HG03469 (cell line): ENCODE results near the gene ANO10.

Experiments
- ATAC-seq: cut with Tn5 transposase; IDR thresholded peaks from one replicate; pipeline ENCODE4 v1.9.1; 2021; ENCODE audit warnings: mild to moderate bottlenecking, moderate library complexity, moderate number of reproducible peaks; ENCODE audit not compliant: unreplicated experiment

The ANO10 gene

GRCh38 chr3:43388915-43389314, 232.9 kb downstream of the ANO10 start:
- no peak for ATAC-seq

- no peak for ATAC-seq
Measured at GRCh38 chr3:43388175-43388574, 233.6 kb downstream of the ANO10 start.

- ATAC-seq: no peak
Measured at GRCh38 chr3:43379343-43379742, 242.5 kb downstream of the ANO10 start.

- peak; percentile 62 for ATAC-seq
Measured at GRCh38 chr3:43378066-43378935, 243.5 kb downstream of the ANO10 start.

GRCh38 chr3:43373560-43373928, 248.3 kb downstream of the ANO10 start:
- ATAC-seq: no peak

GRCh38 chr3:43372809-43373559, 248.8 kb downstream of the ANO10 start:
- ATAC-seq: no peak

GRCh38 chr3:43372007-43372740, 249.6 kb downstream of the ANO10 start:
- ATAC-seq: no peak

GRCh38 chr3:43371494-43371893, 250.3 kb downstream of the ANO10 start:
- no peak for ATAC-seq

- no peak for ATAC-seq
Measured at GRCh38 chr3:43370293-43370980, 251.4 kb downstream of the ANO10 start.

- ATAC-seq: no peak
Measured at GRCh38 chr3:43369404-43370292, 252.2 kb downstream of the ANO10 start.

GRCh38 chr3:43366885-43367284, 254.9 kb downstream of the ANO10 start:
- ATAC-seq: no peak

GRCh38 chr3:43366481-43366880, 255.3 kb downstream of the ANO10 start:
- ATAC-seq: no peak

- no peak for ATAC-seq
Measured at GRCh38 chr3:43365601-43366305, 256.1 kb downstream of the ANO10 start.

GRCh38 chr3:43364926-43365325, 256.9 kb downstream of the ANO10 start:
- no peak for ATAC-seq

GRCh38 chr3:43364494-43364893, 257.3 kb downstream of the ANO10 start:
- ATAC-seq: no peak

GRCh38 chr3:43363621-43364266, 258.1 kb downstream of the ANO10 start:
- ATAC-seq: no peak

- no peak for ATAC-seq
Measured at GRCh38 chr3:43362961-43363360, 258.9 kb downstream of the ANO10 start.

GRCh38 chr3:43362183-43362582, 259.6 kb downstream of the ANO10 start:
- no peak for ATAC-seq

- ATAC-seq: no peak
Measured at GRCh38 chr3:43361077-43361476, 260.7 kb downstream of the ANO10 start.
